ENCODE data around the gene HEATR1. TPM values are rescaled to one million over a fixed set of nuclear protein-coding genes. Genes with fewer than 3 reads are reported as not detected.

Gene HEATR1
- polyA plus RNA-seq, 1 of the 3 experiments (the other 2 are of a cell fraction) = 10.6 TPM

GRCh38 chr1:236541710-236542109 is 62.6 kb downstream of the HEATR1 start:
- Histone ChIP-seq H3K4me1 (ENCODE audit: control insufficient read depth in 1 of 2, insufficient read depth in 2 of 2, low read depth in 1 of 2, low read length in 1 of 2) (peaks cover 0 to 2% of the 10 kb centered on the region in 2 experiments; a peak in 1 of 4 replicates), H4K20me1 (ENCODE audit: insufficient read depth) (no peaks in the 10 kb centered on the region), H3K4me2 (no peak overlapping the region), H3K4me3 (ENCODE audit: low read depth in 2 of 2, low read length in 1 of 2) (no peak overlapping the region), H3K27ac (ENCODE audit: low read depth in 2 of 2, low read length in 1 of 2) (no peak overlapping the region), H3K9me3 (no peaks in the 10 kb centered on the region), H3F3A (replicated peaks; ENCODE audit: insufficient read depth) (no peaks in the 10 kb centered on the region), H3K79me2 (ENCODE audit: insufficient read depth) (no peaks in the 10 kb centered on the region), H3K9me2 (no peaks in the 10 kb centered on the region), H3K9ac (no peak overlapping the region), H3K27me3 (ENCODE audit: insufficient read depth) (no peaks in the 10 kb centered on the region), H2AFZ (ENCODE audit: low read depth) (no peak overlapping the region), H3K36me3 (replicated peaks in 1 of 2; ENCODE audit: control insufficient read depth in 1 of 2, insufficient read depth in 2 of 2, low read length in 1 of 2) (peaks cover 42 to 82% of the 10 kb centered on the region in 2 experiments)
- CTCF ChIA-PET = no interaction called here
- POLR2A ChIA-PET = no interaction called here
- no peak for TF ChIP-seq MEF2A (IDR thresholded peaks at IDR 0.05; ENCODE audit: borderline replicate concordance, low read depth)
- no peak for TF ChIP-seq RCOR1 (IDR thresholded peaks at IDR 0.05; ENCODE audit: low read length)
- no peak for TF ChIP-seq MXI1 (IDR thresholded peaks at IDR 0.05; ENCODE audit: low read depth, low read length)
- no peak for TF ChIP-seq CTCF (IDR thresholded peaks at IDR 0.05)
- no peak for TF ChIP-seq FOXM1 (IDR thresholded peaks at IDR 0.05; ENCODE audit: low read depth)
- no peak for TF ChIP-seq FOXJ3 (CRISPR knock-in tag; IDR thresholded peaks at IDR 0.05)
- DNase-seq = no peak
- 94% methylated on average over 4 of the region's 4 CpGs for WGBS (ENCODE audit: low lambda C conversion rate)

DNA sequence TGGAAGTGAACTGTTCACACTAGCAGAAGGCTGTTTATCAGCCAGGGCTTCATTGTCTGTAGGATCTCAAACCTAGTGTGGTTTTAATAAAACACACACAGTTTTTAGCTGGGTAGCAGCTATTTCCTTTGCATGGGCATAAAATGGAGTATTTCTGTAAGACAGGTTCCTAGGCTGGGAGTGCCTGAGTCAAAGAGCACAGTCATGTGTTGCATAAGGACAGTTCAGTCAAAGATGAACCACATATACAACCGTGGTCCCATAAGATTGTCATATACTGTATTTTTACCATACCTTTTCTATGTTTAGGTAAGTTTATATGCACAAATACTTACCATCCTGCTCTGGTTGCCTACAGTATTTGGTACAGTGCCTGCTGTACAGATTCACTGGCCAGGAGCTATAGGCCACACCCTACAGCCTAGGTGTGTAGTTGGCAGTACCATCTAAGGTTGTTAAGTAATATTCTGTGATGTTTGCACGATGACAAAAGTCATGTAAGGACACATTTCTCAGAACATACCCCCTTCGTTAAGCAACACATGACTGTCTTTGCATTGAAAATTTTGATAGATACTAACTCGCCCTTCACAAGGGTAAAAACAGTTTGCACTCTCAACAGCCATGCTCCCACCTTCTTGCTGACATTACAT is 63.4 kb downstream of the HEATR1 start:
- no peaks in the 10 kb centered on the region for H3F3A ChIP-seq (replicated peaks; ENCODE audit: insufficient read depth)
- no peak overlapping the region for H3K4me2 ChIP-seq
- POLR2A ChIA-PET = no interaction called here
- peaks cover 37 to 75% of the 10 kb centered on the region in 2 experiments for H3K36me3 ChIP-seq (replicated peaks in 1 of 2; ENCODE audit: control insufficient read depth in 1 of 2, insufficient read depth in 2 of 2, low read length in 1 of 2)
- H4K20me1 ChIP-seq (ENCODE audit: insufficient read depth) = no peaks in the 10 kb centered on the region
- no peak overlapping the region for H2AFZ ChIP-seq (ENCODE audit: low read depth)
- CTCF ChIA-PET = no interaction called here
- DNase-seq = no peak
- 92% methylated on average over 4 of the region's 4 CpGs for WGBS (ENCODE audit: low lambda C conversion rate)
- no peaks in the 10 kb centered on the region for H3K9me3 ChIP-seq
- H3K27ac ChIP-seq (ENCODE audit: low read depth in 2 of 2, low read length in 1 of 2) = no peak overlapping the region
- TF ChIP-seq FOSL2 (IDR thresholded peaks at IDR 0.05; ENCODE audit: borderline replicate concordance, low read depth) (no peak), TCF12 (IDR thresholded peaks at IDR 0.05) (no peak), CTCF (IDR thresholded peaks at IDR 0.05) (no peak), POLR2AphosphoS5 (IDR thresholded peaks at IDR 0.05; ENCODE audit: low read depth, low read length) (no peak), RFX5 (IDR thresholded peaks at IDR 0.05; ENCODE audit: low read length) (no peak), RXRA (IDR thresholded peaks at IDR 0.05; ENCODE audit: borderline replicate concordance, low read depth) (no peak), GATA2 (CRISPR knock-in tag; IDR thresholded peaks at IDR 0.05) (no peak), MEF2A (IDR thresholded peaks at IDR 0.05; ENCODE audit: borderline replicate concordance, low read depth) (no peak), EP300 (IDR thresholded peaks at IDR 0.05; ENCODE audit: borderline replicate concordance in 1 of 2, low read depth in 1 of 2, low read length in 1 of 2) (no peak), ELF1 (IDR thresholded peaks at IDR 0.05) (no peak), RAD21 (IDR thresholded peaks at IDR 0.05; ENCODE audit: low read length) (no peak), GABPA (IDR thresholded peaks at IDR 0.05; ENCODE audit: low read depth) (no peak), SIN3A (IDR thresholded peaks at IDR 0.05; ENCODE audit: borderline replicate concordance, low read depth, low read length) (no peak)
- TF ChIP-seq, protein P1, sequence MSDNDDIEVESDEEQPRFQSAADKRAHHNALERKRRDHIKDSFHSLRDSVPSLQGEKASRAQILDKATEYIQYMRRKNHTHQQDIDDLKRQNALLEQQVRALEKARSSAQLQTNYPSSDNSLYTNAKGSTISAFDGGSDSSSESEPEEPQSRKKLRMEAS (IDR thresholded peaks at IDR 0.05; ENCODE audit: low read depth) = no peak
- TF ChIP-seq, protein P2, sequence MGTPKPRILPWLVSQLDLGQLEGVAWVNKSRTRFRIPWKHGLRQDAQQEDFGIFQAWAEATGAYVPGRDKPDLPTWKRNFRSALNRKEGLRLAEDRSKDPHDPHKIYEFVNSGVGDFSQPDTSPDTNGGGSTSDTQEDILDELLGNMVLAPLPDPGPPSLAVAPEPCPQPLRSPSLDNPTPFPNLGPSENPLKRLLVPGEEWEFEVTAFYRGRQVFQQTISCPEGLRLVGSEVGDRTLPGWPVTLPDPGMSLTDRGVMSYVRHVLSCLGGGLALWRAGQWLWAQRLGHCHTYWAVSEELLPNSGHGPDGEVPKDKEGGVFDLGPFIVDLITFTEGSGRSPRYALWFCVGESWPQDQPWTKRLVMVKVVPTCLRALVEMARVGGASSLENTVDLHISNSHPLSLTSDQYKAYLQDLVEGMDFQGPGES (IDR thresholded peaks at IDR 0.05; ENCODE audit: low read depth, low read length) = no peak
- TF ChIP-seq, protein P3, sequence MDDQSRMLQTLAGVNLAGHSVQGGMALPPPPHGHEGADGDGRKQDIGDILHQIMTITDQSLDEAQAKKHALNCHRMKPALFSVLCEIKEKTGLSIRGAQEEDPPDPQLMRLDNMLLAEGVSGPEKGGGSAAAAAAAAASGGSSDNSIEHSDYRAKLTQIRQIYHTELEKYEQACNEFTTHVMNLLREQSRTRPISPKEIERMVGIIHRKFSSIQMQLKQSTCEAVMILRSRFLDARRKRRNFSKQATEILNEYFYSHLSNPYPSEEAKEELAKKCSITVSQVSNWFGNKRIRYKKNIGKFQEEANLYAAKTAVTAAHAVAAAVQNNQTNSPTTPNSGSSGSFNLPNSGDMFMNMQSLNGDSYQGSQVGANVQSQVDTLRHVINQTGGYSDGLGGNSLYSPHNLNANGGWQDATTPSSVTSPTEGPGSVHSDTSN (IDR thresholded peaks at IDR 0.05) = no peak
- peaks cover 0 to 4% of the 10 kb centered on the region in 2 experiments; a peak in 1 of 4 replicates for H3K4me1 ChIP-seq (ENCODE audit: control insufficient read depth in 1 of 2, insufficient read depth in 2 of 2, low read depth in 1 of 2, low read length in 1 of 2)
- H3K9ac ChIP-seq = no peak overlapping the region
- no peaks in the 10 kb centered on the region; the same call in 1 of the 2 replicates for H3K79me2 ChIP-seq (ENCODE audit: insufficient read depth)
- no peak overlapping the region for H3K4me3 ChIP-seq (ENCODE audit: low read depth in 2 of 2, low read length in 1 of 2)
- H3K9me2 ChIP-seq = no peaks in the 10 kb centered on the region
- H3K27me3 ChIP-seq (ENCODE audit: insufficient read depth) = no peaks in the 10 kb centered on the region
